GM19324 (cell line): ENCODE measurements around the gene CST7.

Source experiments
- ATAC-seq: cut with Tn5 transposase; IDR thresholded peaks from one replicate; pipeline ENCODE4 v1.9.1; 2021; ENCODE audit warnings: mild to moderate bottlenecking, moderate library complexity; ENCODE audit not compliant: unreplicated experiment, low FRiP score

The CST7 gene

DNA sequence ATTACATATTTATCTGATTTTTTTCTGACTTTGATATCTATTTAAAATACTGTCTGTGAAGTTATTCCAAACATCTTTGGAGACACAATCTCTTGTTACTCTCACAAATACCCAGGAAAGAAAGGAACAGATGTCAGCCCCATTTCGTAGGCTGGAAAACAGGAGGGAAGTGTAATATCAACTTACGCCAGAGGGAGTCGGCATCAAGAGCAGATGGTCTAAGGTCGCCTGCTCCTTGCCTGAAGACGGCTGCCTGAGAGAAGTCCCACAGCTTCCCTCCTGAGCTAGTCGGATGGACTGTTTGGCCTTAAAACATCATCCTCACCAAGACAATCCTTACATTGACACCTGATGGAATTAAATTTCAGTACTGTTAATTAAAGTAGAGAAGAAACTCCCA lies 13.4 kb downstream of the CST7 start:
- no peak for ATAC-seq

DNA sequence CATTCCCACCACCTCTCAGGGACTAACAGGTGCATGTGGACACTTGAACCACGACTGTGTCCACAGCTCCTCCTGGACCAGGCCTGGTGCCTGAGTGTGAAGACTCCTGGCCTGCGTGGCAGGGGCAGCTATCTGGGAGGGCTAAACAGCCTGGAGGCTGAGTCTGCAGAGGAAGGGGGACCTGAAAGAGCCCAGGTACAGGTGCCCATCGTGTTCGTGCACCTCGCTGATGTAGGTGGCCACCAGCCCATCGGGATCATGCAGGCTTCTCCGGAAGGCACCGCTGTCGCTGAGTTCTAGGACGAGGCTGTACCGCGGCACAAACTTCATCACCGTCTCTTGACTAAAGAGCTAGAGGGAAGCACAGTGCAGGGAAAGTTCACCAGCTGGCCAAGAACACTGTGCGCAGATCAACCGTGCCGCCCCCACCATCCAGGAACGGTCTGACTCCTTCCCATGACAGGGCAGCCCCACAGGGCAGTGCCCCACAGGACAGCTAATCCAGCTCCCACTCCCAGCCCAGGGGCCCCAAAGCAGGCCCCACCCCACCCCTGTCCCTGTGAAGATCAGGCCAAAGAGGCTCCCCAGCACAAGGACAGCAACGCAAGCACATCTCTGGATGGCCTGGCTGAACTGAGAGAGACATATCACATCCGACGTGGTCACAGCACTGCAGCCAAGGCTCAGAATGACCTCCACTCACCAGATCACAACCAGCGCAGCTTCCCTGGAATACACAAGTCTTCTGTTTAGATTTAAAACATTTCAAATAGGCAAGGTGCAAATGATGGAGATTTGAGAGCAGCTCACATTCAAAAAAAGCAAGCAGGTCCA lies 14.8 kb downstream of the CST7 start:
- ATAC-seq = no peak

DNA sequence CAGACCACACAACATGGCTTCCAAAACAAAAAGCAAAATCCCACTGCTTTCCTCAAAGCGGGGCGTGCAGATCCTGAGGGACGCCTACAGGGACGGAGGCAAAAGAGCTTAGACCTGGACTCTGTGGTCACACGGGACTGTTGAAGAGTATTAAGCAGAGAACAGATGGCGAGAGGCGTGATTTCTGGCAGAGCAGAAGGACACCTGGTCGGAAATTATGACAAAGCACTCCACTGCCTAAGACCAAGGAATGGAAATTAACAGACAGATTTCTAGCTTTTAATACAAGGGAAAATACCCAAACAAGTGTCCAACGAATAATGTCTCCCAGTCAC lies 15.4 kb downstream of the CST7 start:
- ATAC-seq = no peak

DNA sequence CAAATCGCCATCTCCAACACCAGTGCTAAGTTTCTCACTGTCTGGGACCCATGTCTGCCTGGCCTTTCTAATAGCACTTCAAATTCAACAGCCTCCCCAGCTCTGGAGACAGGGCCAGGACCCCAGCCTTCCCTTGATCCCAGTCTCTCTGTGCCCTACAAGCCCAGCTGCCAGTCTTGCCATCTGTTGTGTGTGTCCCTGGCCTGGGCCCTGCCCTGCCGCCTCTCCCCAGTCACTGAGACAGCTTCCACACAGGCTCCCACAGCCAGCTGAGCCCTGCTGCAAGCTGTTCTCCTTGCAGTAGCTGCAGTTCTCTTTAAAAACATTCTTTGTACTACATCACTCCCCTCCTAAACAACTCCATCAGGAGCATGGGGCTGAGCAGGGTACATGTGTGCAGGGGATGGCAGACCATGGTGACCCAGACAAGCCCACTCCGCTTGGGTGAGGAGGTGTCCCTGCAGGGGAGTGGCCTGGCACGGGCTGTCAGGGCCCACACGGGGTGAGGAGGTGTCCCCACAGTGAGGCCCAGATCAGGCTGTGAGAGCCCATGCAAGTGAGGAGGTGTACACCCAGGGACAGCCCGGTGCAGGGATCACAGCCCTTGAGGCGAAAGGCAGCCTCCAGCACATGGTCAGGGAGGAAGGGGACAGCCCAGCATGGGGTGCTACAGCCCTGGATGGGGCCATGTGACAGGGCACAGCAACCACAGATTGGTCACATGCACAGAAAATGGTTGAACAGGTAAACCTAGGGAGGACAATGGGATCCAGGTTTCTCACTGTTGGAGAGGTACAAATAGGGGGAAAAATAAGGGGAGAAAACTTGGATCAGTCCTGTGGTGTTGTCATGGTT lies 16.2 kb downstream of the CST7 start:
- ATAC-seq = no peak

DNA sequence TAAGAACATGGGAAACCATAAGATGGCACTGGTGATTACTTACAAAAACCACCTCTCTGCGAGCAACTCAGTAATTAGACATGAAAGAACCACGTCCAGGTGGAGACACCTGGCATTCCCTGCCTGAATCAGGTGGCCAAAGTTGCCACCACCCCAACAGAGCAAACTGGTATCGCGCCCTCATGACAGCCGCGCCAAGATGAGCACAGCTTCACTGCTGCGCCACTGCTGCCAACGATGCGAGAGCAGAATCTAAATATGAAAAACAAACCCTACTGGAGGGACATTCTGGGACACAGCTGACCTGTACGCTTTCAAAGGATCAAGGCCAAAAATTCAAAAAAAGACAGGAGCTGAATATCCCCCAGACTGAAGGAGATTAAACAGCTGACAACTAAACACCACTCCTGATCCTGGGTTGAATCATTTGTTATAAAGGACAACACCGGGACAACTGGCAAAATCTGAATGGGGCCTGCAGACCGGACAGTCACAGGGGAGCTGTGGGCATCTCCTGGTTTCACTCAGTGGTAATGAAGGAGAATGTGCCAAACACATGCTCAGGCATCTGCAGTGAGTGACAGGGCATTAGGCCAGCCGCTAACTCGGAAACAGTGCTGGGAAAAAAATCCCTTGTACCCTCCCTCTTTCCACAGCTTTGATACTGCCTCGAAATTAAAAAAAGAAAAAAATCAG lies 17.4 kb downstream of the CST7 start:
- ATAC-seq = no peak

DNA sequence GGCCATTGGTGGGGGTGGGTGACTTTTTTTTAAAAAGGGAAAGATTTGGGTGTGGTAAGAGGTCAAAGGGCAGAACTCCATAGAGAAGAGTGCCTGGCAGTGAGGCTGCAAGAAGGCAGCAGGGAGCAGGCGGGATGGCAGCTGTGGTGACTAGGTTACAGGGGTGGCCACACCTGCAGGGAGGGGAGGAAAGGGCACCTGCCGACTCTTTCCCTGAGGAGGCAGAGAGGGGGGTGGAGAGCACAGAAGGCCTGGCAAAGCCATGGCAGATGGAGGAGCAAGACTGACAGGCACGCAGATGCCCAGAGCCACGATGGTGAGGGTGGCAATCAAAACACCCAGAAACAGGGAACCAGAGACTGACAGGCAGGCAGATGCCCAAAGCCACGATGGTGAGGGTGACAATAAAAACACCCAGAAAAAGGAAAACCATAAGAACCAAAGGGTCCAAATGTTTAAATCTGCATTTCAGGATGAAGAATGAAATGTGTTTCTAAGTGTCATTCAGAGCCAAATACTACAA lies 19.3 kb downstream of the CST7 start:
- ATAC-seq = no peak

DNA sequence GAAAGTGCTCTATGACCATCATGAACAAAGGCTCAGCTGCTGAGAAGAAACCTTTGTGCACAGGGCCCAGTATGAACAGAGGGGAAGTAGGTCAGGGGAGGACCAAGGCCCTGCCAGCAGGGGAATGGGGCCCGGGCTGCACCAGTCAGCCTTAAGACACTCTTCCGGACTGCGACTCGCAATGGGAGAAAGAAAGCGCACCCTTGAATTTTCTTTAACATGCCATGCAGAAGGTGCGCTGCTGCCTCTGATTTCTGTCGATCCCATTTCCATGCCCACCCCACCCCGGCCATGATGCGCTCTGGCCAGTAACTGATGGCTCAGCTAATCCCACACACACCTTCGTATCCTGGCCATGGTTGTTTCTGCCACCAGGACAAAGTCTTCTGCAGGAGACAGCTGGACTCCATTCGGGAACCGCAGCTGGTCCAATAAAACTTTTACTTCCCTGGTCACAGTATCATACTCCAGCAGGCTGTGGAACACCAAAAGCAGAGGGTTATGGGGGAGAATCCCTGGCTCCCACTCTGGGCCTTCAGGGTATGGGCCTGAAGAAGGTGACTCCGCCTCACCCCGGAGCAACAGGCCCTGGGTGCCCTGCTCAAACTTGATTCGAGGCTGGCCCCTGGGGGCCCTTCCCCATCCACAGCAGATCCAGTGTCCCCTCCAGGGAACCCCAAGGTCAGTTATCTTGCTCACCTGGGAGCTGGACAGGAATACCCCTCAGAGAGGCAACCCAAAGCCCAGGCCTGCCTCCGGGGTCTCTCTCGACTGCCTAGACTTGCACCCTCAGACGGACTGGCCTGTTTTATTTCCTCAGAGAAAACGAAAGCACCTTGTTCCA lies 20.3 kb downstream of the CST7 start:
- no peak for ATAC-seq

DNA sequence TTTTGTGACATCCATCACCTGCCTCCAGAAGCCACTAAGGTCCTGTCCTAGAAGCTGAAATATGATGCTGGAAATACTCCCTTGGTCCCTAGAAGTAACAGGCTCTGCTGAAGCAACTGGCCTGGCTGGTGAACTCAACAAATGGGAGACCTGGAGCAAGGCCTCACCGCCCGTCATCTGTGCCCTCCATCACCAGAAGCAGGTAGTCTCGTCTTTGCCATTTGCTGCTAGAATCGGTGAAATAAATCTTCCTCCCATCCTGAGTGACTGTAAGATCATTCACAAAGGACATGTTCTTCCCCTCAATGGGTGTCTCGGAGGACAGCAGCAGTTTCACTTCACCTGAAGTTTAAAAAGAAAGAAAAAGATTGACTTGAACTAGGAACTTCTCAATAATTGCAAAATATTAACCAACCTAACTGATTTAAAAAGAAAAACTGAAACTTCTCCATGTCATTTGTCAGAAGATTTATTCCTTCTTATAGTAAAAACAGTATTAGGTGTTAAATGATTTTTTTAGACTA lies 21.0 kb downstream of the CST7 start:
- no peak for ATAC-seq

DNA sequence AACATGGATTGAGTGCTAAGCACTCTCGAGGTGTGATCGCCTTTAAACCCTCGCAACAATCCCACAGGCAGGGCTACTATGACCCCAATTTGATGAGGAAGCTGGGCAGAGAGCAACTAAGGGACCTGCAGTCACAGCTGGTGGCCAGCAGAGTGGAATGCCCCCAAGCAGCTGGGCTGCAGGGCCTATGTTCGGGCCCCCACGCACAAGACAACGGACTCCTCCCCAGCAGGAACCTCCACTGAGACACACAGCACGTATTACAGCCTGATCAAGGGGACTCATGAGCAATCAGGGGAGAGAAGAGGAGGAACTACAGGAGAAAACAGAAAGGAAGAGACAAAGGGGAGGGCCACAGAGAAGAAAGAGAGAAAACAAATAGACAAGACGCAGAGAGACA lies 21.7 kb downstream of the CST7 start:
- no peak for ATAC-seq

DNA sequence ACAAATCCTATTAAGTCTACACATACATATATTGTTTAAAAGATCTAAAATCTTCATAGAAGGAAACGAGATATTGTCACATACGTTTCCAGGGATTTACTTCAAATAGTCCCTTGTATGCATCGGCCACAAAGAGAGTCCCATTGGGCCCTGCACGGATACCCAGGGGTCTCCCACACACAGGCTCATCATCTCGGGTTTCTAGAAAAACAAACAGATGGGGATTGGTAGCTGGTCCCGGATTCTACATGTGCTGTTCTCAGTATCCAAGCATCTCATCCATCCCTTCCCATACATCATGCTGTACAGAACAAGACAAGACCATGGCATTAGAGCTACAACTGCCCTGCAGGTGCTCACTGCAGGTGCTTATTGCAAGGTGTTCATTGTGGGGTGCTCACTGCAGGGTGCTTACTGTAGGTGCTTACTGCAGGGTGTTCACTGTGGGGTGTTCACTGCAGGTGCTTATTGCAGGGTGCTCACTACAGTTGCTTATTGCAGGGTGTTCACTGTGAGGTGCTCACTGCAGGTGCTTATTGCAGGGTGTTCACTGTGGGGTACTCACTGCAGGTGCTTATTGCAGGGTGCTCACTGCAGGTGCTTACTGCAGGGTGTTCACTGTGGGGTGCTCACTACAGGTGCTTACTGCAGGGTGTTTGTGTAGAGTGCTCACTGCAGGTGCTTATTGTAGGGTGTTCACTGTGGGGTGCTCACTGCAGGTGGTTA lies 22.5 kb downstream of the CST7 start:
- ATAC-seq = no peak

DNA sequence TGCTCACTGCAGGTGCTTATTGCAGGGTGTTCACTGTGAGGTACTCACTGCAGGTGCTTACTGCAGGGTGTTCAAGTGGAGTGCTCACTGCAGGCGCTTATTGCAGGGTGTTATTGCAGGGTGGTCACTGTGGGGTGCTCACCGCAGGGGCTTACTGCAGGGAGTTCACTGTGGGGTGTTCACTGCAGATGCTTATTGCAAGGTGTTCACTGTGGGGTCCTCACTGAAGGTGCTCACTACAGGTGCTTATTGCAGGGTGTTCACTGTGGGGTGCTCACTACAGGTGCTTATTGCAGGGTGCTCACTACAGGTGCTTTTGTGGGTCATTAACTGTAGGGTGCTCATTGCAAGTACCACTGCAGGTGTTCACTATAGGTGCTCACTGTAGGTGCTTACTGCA lies 23.3 kb downstream of the CST7 start:
- no peak for ATAC-seq

DNA sequence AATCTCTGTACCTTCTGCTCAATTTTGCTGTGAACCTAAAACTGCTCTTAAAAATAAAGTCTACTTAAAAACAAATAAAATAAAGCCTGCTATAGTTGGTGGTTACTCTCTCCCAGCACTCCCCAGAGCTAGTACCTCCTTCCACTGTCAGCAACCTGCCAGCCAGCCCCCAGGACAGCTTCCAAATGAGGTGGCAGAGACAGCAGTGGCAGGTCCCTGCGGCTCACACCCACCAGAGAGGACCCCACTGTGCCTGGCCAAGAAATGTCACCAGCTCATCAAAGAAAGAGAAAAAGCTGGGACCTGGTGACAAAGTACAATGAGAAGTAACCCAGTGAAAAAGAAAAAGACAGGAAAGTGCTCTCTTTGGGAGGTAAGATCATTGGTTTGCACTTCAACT lies 28.3 kb downstream of the CST7 start:
- no peak for ATAC-seq

DNA sequence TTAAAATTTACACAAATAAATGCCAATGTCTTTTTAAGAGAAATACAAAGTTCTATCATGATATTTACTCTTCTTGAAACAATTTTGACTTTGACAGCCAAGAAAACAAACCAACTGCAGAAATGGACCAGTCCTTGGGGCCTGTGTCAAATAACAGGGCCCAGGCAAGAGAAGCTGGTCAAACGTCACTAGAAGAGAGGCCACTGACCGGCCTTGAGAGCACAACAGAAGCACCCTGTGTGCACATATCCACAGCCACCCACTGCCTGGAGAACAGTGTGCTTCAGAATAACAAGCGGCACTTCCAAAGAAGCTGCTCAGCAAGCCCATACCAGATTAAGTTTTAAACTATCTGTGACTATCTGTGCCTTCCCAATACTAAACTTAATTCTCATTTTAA lies 28.7 kb downstream of the CST7 start:
- no peak for ATAC-seq

DNA sequence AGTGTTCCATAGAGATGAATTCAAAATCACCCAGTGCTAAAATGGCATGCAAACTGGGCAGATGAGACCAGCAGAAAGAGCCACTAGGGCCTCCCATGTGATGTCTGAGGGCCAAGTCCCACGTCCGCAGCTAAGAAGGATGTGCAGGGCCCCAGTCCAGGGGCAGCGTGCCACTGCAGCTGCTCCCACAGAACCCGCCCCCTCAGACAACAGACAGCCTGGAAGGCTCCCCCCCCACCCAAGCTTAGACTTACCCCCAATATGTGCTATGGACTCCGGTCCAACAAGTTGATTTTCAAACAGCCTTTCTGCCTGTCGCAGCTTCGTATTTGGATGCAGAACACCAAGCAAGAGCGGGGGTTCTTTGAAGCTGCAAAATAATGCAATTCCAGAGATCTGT lies 29.4 kb downstream of the CST7 start:
- no peak for ATAC-seq

DNA sequence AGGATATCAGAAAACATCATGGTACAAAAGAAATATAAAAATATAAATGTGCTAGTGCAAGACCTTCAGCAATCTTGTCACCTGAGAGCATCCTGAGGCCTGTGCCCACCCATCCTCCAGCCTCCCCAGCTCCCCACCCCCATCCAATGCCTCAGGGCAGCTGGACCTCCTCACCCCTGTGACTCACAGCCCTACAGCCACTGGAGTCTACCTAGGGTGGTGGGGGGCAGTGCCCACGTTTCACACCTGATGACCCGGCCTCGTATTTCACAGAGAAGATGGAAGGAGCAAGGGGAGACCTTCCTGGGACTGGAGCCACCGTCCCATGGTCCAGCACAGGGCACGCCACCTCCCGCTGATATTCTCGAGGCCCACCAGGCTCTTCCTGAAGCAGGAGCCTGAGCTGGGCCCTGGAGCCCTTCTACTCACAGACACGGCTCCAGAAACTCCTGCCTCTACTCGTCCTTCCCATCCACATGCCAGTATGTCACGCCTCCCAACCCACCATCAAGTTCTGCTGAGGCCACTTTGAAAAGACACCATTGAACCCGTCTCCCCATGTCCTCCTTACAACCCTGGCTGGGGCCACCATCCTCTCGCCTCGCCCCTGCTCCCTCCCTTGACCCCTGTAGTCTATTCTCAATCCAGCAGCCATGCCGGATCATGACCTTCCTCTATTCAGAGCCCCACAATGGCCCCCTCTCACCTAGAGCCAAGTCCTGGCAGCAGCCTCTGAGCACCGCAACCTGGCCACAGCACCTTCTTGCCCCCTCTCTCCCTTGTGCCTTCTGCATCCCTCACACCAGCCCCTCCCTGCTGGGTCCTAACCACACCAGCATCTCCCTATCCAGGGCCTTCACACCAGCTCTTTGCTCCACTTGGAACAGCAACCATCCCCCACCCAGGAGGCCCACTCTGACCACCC lies 30.2 kb downstream of the CST7 start:
- no peak for ATAC-seq

DNA sequence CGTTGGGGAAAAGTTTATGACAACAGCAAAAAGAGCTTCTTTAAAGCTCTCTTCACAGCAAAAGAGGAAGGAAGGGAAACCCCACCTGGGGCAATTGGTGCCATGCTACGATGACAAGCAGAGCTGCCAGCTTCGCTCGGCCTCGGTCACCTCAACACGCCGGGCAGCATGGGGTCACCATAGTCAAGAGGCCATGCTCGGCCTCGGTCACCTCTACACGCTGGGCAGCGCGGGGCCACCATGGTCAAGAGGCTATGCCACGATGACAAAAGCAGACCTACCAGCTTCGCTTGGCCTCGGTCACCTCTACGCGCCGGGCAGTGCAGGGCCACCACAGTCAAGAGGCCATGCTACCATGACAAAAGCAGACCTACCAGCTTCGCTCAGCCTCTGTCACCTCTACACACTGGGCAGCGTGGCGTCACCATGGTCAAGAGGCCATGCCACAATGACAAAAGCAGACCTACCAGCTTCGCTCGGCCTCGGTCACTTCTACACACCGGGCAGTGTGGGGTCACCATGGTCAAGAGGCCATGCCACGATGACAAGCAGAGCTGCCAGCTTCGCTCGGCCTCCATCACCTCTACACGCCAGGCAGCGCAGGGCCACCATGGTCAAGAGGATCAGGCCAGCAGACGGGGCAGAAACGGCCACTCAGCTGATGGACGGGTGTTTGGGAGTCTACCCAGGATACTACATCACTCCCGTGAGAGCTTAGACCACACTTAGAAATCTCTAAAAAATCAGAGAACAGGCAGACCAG lies 31.4 kb downstream of the CST7 start:
- ATAC-seq = no peak

DNA sequence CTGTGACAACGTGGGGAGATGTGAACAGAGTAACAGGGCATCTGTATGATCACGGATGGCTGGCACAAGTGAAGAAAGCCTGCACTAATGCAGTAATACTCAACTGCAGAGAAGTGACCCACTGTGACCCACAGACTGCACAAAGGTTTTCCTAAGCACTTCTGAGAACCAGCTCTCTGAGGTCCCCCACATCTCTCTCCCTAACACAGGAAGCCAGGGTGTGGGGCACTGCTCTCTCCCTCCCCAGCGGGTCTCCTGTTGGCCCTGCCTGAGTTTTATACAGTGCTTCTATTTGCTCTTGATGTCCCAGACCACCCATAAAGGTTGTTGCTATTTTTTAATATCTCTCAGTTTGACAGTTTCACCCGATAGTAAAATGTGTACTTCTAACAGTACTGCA lies 32.2 kb downstream of the CST7 start:
- no peak for ATAC-seq

DNA sequence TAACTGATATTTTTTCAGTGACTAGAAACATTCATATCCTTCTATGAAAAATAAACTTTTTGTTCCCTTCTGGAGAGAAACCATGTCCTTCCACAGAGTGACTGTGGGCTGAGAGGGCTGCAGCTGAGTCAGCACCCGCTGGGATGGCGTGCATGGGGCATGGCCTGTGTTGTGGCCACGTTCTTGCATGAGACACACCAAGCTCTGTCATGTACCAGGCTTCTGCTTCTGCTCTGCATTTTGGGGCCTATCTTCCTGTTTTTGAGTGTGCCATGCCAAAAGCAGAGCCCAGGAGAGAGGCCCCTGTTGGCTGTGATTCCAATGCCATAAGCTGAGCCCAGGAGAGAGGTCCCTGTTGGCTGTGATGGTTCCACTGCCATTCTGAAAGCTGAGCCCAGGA lies 32.7 kb downstream of the CST7 start:
- ATAC-seq = no peak
